GM18502 (cell line): Measurements from ENCODE around the gene RUNX2.

ENCODE experiments used
- ATAC-seq: cut with Tn5 transposase; IDR thresholded peaks from one replicate; pipeline ENCODE4 v1.9.1; 2021; ENCODE audit warnings: mild to moderate bottlenecking; ENCODE audit not compliant: unreplicated experiment, poor library complexity

The RUNX2 gene

GRCh38 chr6:45500924-45501816 lies 173.0 kb downstream of the RUNX2 start:
- no peak for ATAC-seq

DNA sequence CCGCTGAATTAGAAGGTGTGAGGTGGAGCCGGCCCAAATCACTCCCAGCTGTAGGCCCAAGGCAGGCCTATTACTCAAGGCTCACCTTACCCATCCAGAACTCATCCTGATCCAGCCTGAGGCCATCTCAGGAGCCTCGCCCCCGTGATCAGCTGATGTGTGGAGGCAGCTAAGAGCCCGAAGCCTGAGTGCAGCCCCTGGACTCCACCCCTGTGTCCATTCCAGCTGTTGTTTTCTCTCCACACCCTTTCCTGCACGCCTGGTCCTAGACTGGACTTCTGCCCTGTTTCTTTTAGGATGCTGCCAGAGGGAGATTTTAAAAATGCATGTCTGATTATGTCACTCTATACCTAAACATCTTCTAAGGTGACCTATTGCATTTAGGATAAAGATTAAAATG lies 174.3 kb downstream of the RUNX2 start:
- ATAC-seq = no peak

DNA sequence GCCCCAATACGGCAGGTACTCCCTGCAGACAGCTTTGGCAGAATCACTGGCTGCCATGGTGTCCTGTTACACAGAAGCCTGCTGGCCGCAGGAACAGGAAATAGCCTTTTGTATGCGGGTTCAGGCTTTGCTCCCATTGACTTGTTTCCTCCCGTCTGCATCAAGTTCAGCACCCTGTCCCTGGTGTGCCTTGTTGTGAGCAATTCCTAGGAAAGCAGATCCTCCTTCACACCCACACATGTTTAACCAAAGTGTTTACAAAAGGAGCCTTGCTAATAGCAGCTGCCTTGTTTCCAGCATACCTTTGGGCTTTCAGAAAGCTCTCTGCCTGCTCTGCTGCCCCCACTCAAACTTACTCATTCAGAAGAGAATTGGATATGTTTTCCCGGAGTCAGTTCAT lies 176.8 kb downstream of the RUNX2 start:
- no peak for ATAC-seq

- no peak for ATAC-seq
These were observed 177.3 kb downstream of the RUNX2 start for GRCh38 chr6:45505470-45505869.

DNA sequence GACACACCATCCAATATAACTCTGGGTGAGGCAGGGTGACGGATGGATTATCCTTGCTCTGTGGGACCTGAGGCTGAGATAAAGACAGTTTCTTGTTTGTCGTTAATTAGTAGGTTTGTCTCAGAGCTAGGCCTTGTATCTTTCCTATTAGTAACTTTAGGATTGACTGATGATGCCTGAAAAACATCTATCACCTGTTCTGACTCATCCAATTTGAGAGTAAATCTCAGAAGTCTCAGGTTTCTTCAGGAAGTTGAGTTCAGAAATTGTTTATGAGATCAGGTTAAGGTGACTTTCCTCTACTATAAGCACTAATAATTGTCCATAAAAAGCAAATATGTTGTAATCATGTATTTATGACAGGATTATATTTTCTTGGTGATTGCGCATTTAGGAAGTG lies 179.1 kb downstream of the RUNX2 start:
- ATAC-seq = no peak

- no peak for ATAC-seq
These were observed 181.3 kb downstream of the RUNX2 start for GRCh38 chr6:45509426-45509825.

- ATAC-seq = no peak
These were observed 184.6 kb downstream of the RUNX2 start for GRCh38 chr6:45512717-45513116.

DNA sequence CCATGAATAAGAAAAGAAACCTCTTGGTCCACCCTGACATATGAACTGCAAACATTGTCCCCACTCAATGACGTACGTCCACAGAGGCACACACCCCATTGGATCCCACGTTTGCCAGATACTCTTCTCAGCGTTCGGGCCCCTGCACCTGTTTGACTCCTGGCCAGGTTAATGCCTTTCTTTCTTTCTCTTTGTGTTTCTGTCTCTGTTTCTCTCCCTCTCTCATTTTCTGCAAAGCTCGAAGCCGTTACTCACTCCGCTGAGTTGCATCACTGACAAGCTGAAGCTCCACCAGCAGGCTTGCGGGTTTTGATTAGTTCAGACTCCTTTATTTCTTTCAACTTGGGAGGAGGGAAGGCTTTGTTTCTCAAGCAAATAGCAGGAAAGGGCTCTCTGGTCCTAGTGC lies 185.1 kb downstream of the RUNX2 start:
- ATAC-seq = no peak

- no peak for ATAC-seq
These were observed 185.7 kb downstream of the RUNX2 start for GRCh38 chr6:45513843-45514242.

DNA sequence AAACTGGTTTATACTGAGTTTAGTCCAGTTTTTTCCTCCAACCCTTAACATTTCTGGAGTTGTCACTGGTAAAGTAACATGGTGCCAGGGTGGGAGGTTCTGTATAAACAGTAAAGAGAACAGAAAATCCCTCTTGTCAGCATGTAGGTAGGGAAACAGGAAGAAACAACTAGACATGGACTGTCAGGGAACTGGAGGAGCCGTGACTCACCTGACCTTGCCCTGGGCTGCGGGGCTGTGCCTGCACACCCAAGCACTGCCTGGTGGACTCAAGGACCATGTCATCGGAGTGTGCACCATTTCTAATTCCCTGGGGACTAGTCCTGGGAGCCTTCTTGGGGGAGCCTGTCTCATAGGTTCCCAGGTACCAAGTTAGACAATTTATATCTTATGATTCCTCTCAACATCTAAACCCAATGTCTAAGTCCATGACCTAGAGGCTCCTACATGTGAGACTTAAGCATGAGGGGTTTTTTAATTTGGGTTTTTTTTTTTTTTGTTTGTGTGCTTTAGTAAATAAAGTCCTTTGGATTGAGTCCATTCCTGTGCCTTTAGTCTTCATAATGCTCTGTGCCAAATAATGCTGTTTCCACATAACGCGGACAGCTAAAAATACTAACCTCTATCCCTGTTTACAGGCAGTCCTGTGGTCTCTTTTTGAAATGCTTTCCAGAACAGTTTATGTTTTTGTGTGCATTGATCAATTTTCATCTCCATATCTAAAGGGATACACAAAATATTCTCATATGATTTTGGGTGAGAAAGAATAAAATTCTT lies 186.5 kb downstream of the RUNX2 start:
- no peak for ATAC-seq

DNA sequence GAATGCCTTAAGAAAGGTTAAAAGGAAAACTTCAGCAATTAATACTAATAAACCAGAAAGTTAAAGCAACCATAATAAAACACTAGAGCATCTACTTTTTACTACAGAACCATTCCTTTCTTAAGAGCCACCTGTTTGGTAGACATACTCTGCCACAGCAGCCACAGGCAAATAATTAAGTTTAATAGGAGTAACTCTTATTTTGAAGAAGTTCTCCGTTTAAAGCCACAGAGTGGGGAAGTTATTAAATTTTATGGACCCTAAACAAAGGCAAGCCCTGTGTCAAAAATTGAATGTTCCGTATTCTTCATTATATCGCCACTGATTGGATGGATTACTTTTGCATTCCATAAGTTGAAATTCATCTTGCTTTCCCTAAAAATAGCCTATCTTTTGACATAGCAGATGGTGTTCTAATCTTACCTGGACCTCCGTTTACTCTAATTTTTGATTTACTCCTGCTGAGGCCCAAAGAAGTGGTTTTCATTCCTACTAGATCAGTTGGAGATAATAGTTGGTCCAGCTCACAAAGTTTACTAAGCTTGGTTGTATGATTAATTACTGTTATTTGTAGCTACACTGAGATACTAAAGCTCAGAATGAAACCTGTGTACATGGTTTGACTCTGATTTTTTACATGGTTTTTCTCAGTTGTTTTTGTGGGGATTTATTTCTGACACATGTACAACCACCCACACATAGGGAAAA lies 190.0 kb downstream of the RUNX2 start:
- ATAC-seq = no peak

DNA sequence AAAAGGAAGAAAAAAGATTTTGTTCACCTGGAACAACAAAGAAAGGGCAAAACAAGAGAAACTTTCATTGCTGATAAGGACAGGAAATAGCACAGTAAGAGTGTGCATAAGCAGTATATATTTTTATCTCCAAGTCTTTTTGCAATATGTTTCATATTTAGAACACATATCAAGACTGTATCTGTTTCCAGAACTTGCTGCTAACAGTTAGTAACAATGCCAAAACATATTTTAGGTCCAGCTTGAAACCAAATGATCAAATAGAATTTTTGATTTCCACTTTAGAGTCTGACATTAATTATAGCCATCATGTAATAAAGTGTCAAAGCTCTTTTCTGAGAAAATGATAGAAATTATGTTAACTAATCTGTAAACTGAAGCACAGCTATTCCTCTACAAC lies 193.1 kb downstream of the RUNX2 start:
- ATAC-seq = no peak

DNA sequence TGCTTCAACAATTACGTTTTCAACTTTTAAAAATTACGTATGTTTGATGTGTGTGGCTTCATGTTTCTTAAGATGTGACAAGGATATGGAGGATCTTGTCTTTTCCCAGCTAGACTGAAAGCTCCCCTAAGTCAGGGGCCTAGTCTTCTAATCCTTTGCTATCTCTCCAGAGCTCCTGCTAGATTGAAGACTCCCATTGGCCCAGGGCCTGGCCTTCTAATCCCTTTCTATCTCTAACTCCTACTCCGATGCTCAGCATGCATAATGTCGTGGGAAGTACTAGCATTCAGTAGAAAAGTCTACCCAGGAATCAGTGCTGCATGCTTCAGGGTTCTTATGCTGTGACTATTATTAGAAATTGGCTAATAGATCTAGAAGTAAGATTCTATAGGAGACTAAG lies 194.4 kb downstream of the RUNX2 start:
- no peak for ATAC-seq

DNA sequence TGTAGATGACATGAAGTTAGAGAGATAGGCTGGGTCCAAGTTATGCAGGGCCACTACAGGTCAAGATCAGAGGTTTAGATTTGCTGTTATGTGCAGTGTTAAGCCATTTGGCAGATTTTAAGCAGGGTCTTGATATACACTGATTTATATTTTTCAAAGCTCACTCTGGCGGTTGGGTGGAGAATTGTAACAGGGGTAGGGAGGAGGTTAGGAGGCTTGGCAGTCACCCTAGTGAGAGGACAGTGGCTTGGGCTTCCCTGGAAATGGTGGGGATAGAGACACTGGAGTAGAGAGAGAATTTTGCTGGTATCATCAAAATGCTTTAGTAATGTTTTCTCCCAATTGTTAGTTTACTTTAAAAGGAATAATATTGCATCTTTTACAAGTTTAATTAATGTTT lies 199.1 kb downstream of the RUNX2 start:
- ATAC-seq = no peak

DNA sequence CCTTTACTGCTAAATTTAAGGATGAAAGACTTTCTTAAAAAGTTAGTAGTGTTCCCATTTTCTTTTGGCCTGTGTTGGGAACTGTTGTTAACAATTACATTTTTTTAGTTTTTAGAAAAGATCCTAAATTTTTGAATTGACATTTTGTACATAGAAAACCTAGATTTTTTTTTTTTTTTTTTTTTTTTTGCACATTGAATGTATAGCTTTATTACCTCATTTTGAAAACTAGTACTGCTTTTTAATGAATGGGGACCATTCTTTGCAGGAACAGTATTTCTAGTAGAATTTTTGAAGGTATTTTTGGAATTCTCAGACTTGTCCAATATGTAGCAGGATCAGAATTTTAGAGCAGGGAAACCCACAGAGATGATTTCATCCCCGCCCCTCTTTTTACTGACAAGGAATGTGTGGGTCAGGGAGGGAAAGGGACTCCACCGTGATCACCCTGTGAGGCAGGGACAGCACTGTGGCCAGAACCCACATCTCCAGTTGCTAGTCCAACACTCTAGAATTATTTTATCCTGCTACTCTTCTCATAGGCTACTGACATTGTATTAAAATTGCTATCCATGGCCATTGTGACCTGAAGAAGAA lies 204.0 kb downstream of the RUNX2 start:
- no peak for ATAC-seq

- no peak for ATAC-seq
These were observed 204.6 kb downstream of the RUNX2 start for GRCh38 chr6:45532721-45533210.

- no peak for ATAC-seq
These were observed 205.3 kb downstream of the RUNX2 start for GRCh38 chr6:45533386-45533785.

DNA sequence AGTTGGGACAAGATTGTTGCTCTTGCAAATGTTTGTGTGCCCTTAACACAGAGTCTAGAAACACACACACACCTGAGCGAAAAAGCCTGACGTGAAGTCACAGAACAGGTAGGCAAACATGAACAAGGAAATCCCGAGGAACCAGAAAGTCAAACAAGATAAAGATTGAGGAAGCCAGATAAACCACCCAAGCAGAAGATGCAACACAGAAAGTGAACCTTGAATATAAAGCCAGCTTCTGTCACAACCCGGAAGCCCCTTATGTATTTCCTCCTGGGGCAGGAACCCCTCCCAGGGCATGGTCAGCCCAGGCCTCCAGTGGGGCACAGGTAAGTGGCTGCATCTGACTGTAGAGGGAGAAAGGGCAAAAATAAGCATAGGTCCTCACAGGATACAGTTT lies 207.8 kb downstream of the RUNX2 start:
- ATAC-seq = no peak

GRCh38 chr6:45537539-45537938 lies 209.4 kb downstream of the RUNX2 start:
- ATAC-seq = no peak
